Mesendoderm (in vitro differentiated cells): ENCODE data around the gene PYCR2.

Source experiments
- DNase-seq: peaks from one replicate; pipeline ENCODE4 v3.0.0; 2013
- H2AK5ac ChIP-seq: 2 replicates; pipeline ENCODE4 v1.6.1; 2013; ENCODE audit warnings: low read length, inconsistent platforms
- H2BK120ac ChIP-seq: 2 replicates; pipeline ENCODE4 v1.6.1; 2013; ENCODE audit warnings: low read depth, mild to moderate bottlenecking, low read length, moderate library complexity, mixed read lengths
- H2BK15ac ChIP-seq: replicated peaks from 2 replicates; pipeline ENCODE4 v1.6.1; 2013; ENCODE audit warnings: low read depth, mild to moderate bottlenecking, moderate library complexity
- H2BK5ac ChIP-seq: 2 replicates; pipeline ENCODE4 v1.6.1; 2013; ENCODE audit warnings: low read length, inconsistent platforms
- H3K18ac ChIP-seq: 2 replicates; pipeline ENCODE4 v1.6.1; 2013; ENCODE audit warnings: mild to moderate bottlenecking, low read length, mixed read lengths
- H3K23ac ChIP-seq: one replicate; pipeline ENCODE4 v1.6.1; 2013; ENCODE audit warnings: low read length
- H3K27ac ChIP-seq: 2 replicates; pipeline ENCODE4 v1.5.1; 2013; ENCODE audit warnings: low read depth, mild to moderate bottlenecking, inconsistent platforms, low read length, moderate library complexity
- H3K27me3 ChIP-seq: 2 replicates; pipeline ENCODE4 v1.6.1; 2013; ENCODE audit warnings: low read length, control low read depth, mild to moderate bottlenecking, inconsistent platforms; ENCODE audit not compliant: insufficient read depth, poor library complexity
- H3K36me3 ChIP-seq: 2 replicates; pipeline ENCODE4 v1.6.1; 2013; ENCODE audit warnings: low read length, inconsistent platforms; ENCODE audit not compliant: control insufficient read depth, insufficient read depth
- H3K4ac ChIP-seq: one replicate; pipeline ENCODE4 v1.6.1; 2013; ENCODE audit warnings: low read depth, mild to moderate bottlenecking, low read length, moderate library complexity
- H3K4me1 ChIP-seq: 2 replicates; pipeline ENCODE4 v1.6.1; 2013; ENCODE audit warnings: low read depth, low read length, inconsistent platforms; ENCODE audit not compliant: control insufficient read depth
- H3K4me2 ChIP-seq: 2 replicates; pipeline ENCODE4 v1.6.1; 2013; ENCODE audit warnings: low read length
- H3K4me3 ChIP-seq: 2 replicates; pipeline ENCODE4 v1.5.1; 2013; ENCODE audit warnings: mild to moderate bottlenecking, low read length
- H3K56ac ChIP-seq: one replicate; pipeline ENCODE4 v1.6.1; 2013; ENCODE audit warnings: low read length
- H3K79me1 ChIP-seq: 2 replicates; pipeline ENCODE4 v1.6.1; 2013; ENCODE audit warnings: low read length, inconsistent platforms
- H3K79me2 ChIP-seq: 2 replicates; pipeline ENCODE4 v1.6.1; 2013; ENCODE audit warnings: mild to moderate bottlenecking, low read length; ENCODE audit not compliant: control insufficient read depth, insufficient read depth
- H3K9ac ChIP-seq: 2 replicates; pipeline ENCODE4 v1.6.1; 2013; ENCODE audit warnings: low read length, inconsistent platforms
- H4K5ac ChIP-seq: one replicate; pipeline ENCODE4 v1.6.1; 2013; ENCODE audit warnings: low read length
- H4K8ac ChIP-seq: one replicate; pipeline ENCODE4 v1.6.1; 2013; ENCODE audit warnings: low read depth, mild to moderate bottlenecking, control low read depth, low read length, moderate library complexity
- WGBS: extraction: QIAGEN DNeasy Blood & Tissue Kit; methylation state at CpG from one replicate; pipeline ENCODE4 v1.1.7; 2013; ENCODE audit warnings: low lambda C conversion rate, missing lambda C conversion rate; ENCODE audit not compliant: insufficient coverage; ENCODE audit errors: extremely low coverage; 5-methylcytosine and 5-hydroxymethylcytosine counted together

PYCR2 gene

GRCh38 chr1:225914391-225914790 is 9.7 kb downstream of the PYCR2 start:
- H3K18ac ChIP-seq = no peak overlapping the region
- no peak overlapping the region for H4K8ac ChIP-seq
- no peak overlapping the region for H3K4me2 ChIP-seq
- H3K9ac ChIP-seq = no peak overlapping the region
- no peak overlapping the region for H3K4me3 ChIP-seq
- H3K79me2 ChIP-seq = no peaks in the 10 kb centered on the region
- no peak overlapping the region for H2BK5ac ChIP-seq
- H3K4ac ChIP-seq = no peak overlapping the region
- peaks cover under 1% of the 10 kb centered on the region for H3K36me3 ChIP-seq
- H2AK5ac ChIP-seq = no peak overlapping the region
- H3K27me3 ChIP-seq = no peaks in the 10 kb centered on the region
- H4K5ac ChIP-seq = no peak overlapping the region
- no peaks in the 10 kb centered on the region for H3K79me1 ChIP-seq
- H2BK120ac ChIP-seq = no peak overlapping the region
- H3K56ac ChIP-seq = peak overlapping the region; percentile 31
- no peak for DNase-seq
- H2BK15ac ChIP-seq = no peak overlapping the region
- H3K27ac ChIP-seq = no peak overlapping the region
- peaks cover 12% of the 10 kb centered on the region for H3K4me1 ChIP-seq
- no CpG with 5 or more reads among the region's 6 CpGs for WGBS
- no peak overlapping the region for H3K23ac ChIP-seq

DNA sequence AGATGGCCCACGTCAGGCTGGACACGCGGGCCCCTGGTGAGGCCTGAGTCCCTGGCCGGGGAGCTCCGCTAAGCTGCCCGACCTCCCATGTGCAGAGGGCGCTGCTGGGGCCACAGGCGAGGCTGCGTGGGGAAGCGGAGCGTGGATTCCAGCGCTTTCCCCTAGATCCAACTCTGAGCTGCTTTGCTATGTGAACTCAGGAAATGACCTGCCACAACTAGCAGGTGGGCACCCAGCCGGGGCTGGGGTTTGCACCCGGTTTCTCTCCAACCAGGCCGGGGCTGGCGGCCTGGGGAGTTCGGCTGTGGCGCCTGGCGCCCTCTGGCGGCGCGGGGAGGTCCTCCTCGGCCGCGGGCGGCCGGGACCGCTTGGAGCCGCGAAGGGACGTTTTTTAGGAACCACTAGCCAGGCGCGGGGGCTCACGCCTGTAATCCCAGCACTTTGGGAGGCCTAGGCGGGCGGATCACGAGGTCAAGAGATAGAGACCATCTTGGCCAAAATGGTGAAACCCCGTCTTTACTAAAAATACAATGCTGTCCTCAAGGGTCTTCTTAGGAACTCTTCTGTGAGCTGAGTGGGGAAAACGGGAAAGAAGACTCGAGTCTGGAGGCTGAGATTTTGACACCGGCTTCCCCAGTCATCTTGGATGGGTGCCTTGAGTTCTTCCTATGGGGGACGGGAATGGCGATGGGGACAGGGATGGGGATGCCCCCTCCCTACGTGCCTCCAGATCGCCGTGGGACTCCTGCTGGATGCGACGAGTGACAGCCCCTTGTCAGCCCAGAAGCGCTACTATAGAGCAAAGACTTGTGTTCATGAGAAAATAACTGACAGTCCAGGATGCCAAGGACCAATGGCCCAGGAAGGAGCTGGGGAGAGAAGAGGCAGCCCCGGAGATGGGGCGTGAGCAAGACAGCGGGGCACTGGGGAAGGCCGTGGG is 12.6 kb downstream of the PYCR2 start:
- H3K4ac ChIP-seq = peak overlapping the region; percentile 50
- H4K5ac ChIP-seq = no peak overlapping the region
- no peak overlapping the region for H3K23ac ChIP-seq
- no peaks in the 10 kb centered on the region for H3K79me1 ChIP-seq
- H3K27me3 ChIP-seq = no peaks in the 10 kb centered on the region
- peak overlapping the region; percentile 33 for H2AK5ac ChIP-seq
- H4K8ac ChIP-seq = no peak overlapping the region
- no peak overlapping the region for H3K4me2 ChIP-seq
- peak overlapping the region; percentile 60 for H3K27ac ChIP-seq
- peak overlapping the region; percentile 78 for H3K56ac ChIP-seq
- H3K18ac ChIP-seq = peak overlapping the region; percentile 55
- H2BK120ac ChIP-seq = no peak overlapping the region
- DNase-seq = peak; percentile 70
- no CpG with 5 or more reads among the region's 53 CpGs for WGBS
- H3K79me2 ChIP-seq = no peaks in the 10 kb centered on the region
- H2BK5ac ChIP-seq = peak overlapping the region; percentile 76
- H2BK15ac ChIP-seq = no peak overlapping the region
- peaks cover 15% of the 10 kb centered on the region for H3K4me1 ChIP-seq
- H3K4me3 ChIP-seq = no peak overlapping the region
- H3K36me3 ChIP-seq = no peaks in the 10 kb centered on the region
- peak overlapping the region; percentile 43 for H3K9ac ChIP-seq

- Histone ChIP-seq H3K56ac (peak overlapping the region; percentile 79), H3K27me3 (no peaks in the 10 kb centered on the region), H4K8ac (no peak overlapping the region), H2AK5ac (peak overlapping the region; percentile 97), H2BK15ac (no peak overlapping the region), H3K4me2 (no peak overlapping the region), H3K4me3 (no peak overlapping the region), H3K23ac (no peak overlapping the region), H3K4ac (no peak overlapping the region), H3K4me1 (peaks cover 15% of the 10 kb centered on the region), H3K36me3 (no peaks in the 10 kb centered on the region), H2BK5ac (peak overlapping the region; percentile 90), H3K79me1 (no peaks in the 10 kb centered on the region), H4K5ac (no peak overlapping the region), H3K79me2 (no peaks in the 10 kb centered on the region), H3K18ac (no peak overlapping the region), H2BK120ac (no peak overlapping the region), H3K9ac (no peak overlapping the region), H3K27ac (no peak overlapping the region)
- WGBS = no CpG with 5 or more reads among the region's 1 CpG
- DNase-seq = no peak
These were observed 14.6 kb downstream of the PYCR2 start for GRCh38 chr1:225909477-225909876.

- H2BK5ac ChIP-seq = peak overlapping the region; percentile 78
- peak overlapping the region; percentile 36 for H3K4ac ChIP-seq
- no peak overlapping the region for H2BK120ac ChIP-seq
- no peak overlapping the region for H3K23ac ChIP-seq
- no peak overlapping the region for H3K4me2 ChIP-seq
- H2BK15ac ChIP-seq = no peak overlapping the region
- no peak overlapping the region for H3K9ac ChIP-seq
- H3K4me1 ChIP-seq = peaks cover 16% of the 10 kb centered on the region
- H2AK5ac ChIP-seq = no peak overlapping the region
- no peaks in the 10 kb centered on the region for H3K27me3 ChIP-seq
- no peak overlapping the region for H3K4me3 ChIP-seq
- peak overlapping the region; percentile 56 for H3K27ac ChIP-seq
- peak overlapping the region; percentile 56 for H3K18ac ChIP-seq
- H3K56ac ChIP-seq = peak overlapping the region; percentile 63
- H3K79me1 ChIP-seq = no peaks in the 10 kb centered on the region
- H3K36me3 ChIP-seq = no peaks in the 10 kb centered on the region
- WGBS = no CpG with 5 or more reads among the region's 2 CpGs
- DNase-seq = peak; percentile 78
- no peak overlapping the region for H4K8ac ChIP-seq
- H3K79me2 ChIP-seq = no peaks in the 10 kb centered on the region
- no peak overlapping the region for H4K5ac ChIP-seq
These were observed 15.3 kb downstream of the PYCR2 start for GRCh38 chr1:225908773-225909172.

GRCh38 chr1:225908013-225908640 is 15.9 kb downstream of the PYCR2 start:
- H3K9ac ChIP-seq = no peak overlapping the region
- peaks cover 16% of the 10 kb centered on the region for H3K4me1 ChIP-seq
- H3K36me3 ChIP-seq = no peaks in the 10 kb centered on the region
- no peak overlapping the region for H2BK120ac ChIP-seq
- no peak overlapping the region for H3K4me3 ChIP-seq
- no peaks in the 10 kb centered on the region for H3K27me3 ChIP-seq
- H3K27ac ChIP-seq = peak overlapping the region; percentile 56
- H4K5ac ChIP-seq = no peak overlapping the region
- no peaks in the 10 kb centered on the region for H3K79me1 ChIP-seq
- H3K4ac ChIP-seq = peak overlapping the region; percentile 36
- no peak overlapping the region for H3K4me2 ChIP-seq
- H2BK5ac ChIP-seq = peak overlapping the region; percentile 78
- H3K18ac ChIP-seq = peak overlapping the region; percentile 56
- no peaks in the 10 kb centered on the region for H3K79me2 ChIP-seq
- no CpG with 5 or more reads among the region's 5 CpGs for WGBS
- H4K8ac ChIP-seq = no peak overlapping the region
- DNase-seq = no peak
- no peak overlapping the region for H2BK15ac ChIP-seq
- H3K56ac ChIP-seq = peak overlapping the region; percentile 63
- H2AK5ac ChIP-seq = peak overlapping the region; percentile 22
- no peak overlapping the region for H3K23ac ChIP-seq
